SU-DHL-6 (cell line): ENCODE results near the gene ARF6.

ENCODE experiments used
- H2AFZ ChIP-seq: fragments of 200-600 bp; sonication (generic); 2 replicates; pipeline ENCODE4 v1.6.1; 2014; ENCODE audit warnings: low read depth, mild to moderate bottlenecking, moderate library complexity, mixed read lengths, antibody characterized with exemption, low read length; ENCODE audit not compliant: severe bottlenecking
- H3F3A ChIP-seq: fragments of 200-600 bp; shearing (Covaris generic); 2 replicates; pipeline ENCODE4 v1.6.0; 2016; ENCODE audit warnings: antibody characterized with exemption, mild to moderate bottlenecking; ENCODE audit not compliant: insufficient read depth
- H3K27ac ChIP-seq: fragments of 200-600 bp; sonication (generic); 2 replicates; pipeline ENCODE4 v1.5.1; 2016; ENCODE audit warnings: low read depth, mild to moderate bottlenecking, low read length, moderate library complexity, mixed read lengths
- H3K27me3 ChIP-seq: fragments of 200-600 bp; sonication (generic), shearing (Covaris generic); 2 replicates; pipeline ENCODE4 v1.6.0; 2014; ENCODE audit warnings: mild to moderate bottlenecking, low read length
- H3K36me3 ChIP-seq: fragments of 200-600 bp; sonication (generic); 2 replicates; pipeline ENCODE4 v1.6.1; 2014; ENCODE audit warnings: mild to moderate bottlenecking, low read length, mixed read lengths
- H3K4me2 ChIP-seq: fragments of 300-600, 200-600 bp; shearing (Covaris generic), sonication (generic); 2 replicates; pipeline ENCODE4 v1.6.0; 2014; ENCODE audit warnings: low read length, low read depth, mild to moderate bottlenecking; ENCODE audit not compliant: poor library complexity, severe bottlenecking
- H3K4me3 ChIP-seq: fragments of 200-600 bp; sonication (generic); 2 replicates; pipeline ENCODE4 v1.5.1; 2014; ENCODE audit warnings: antibody characterized with exemption, low read length, mild to moderate bottlenecking, mixed read lengths; ENCODE audit not compliant: insufficient read depth, poor library complexity, severe bottlenecking
- H3K79me2 ChIP-seq: fragments of 200-600 bp; sonication (generic); 2 replicates; pipeline ENCODE4 v1.6.1; 2014; ENCODE audit warnings: mild to moderate bottlenecking, low read length, moderate library complexity; ENCODE audit not compliant: insufficient read depth
- H3K9ac ChIP-seq: fragments of 200-600 bp; sonication (generic); 2 replicates; pipeline ENCODE4 v1.7.0; 2014; ENCODE audit warnings: mild to moderate bottlenecking, low read length
- H3K9me2 ChIP-seq: fragments of 200-600 bp; sonication (generic); replicated peaks from 2 replicates; pipeline ENCODE4 v1.6.1; 2014; ENCODE audit warnings: low read length; ENCODE audit not compliant: insufficient read depth
- H3K9me3 ChIP-seq: fragments of 200-600 bp; sonication (generic); 2 replicates; pipeline ENCODE4 v1.6.1; 2014; ENCODE audit warnings: low read length, mixed read lengths; ENCODE audit not compliant: insufficient read depth
- H4K20me1 ChIP-seq: fragments of 200-600 bp; sonication (generic); 2 replicates; pipeline ENCODE4 v1.6.1; 2014; ENCODE audit warnings: low read depth, mild to moderate bottlenecking, antibody characterized with exemption, low read length, moderate library complexity, mixed read lengths
- EZH2phosphoT487 ChIP-seq: fragments of 200-600 bp; sonication (generic), shearing (Covaris generic); conservative IDR thresholded peaks from 2 replicates; pipeline ENCODE4 v1.6.1; 2018; ENCODE audit warnings: mild to moderate bottlenecking, antibody characterized with exemption, low read length, moderate library complexity, mixed read lengths
- TF ChIP-seq, protein P1 (sequence below): fragments of 200-600 bp; sonication (generic); IDR thresholded peaks from one replicate; pipeline ENCODE4 v1.5.1; 2017; ENCODE audit warnings: antibody characterized with exemption, mild to moderate bottlenecking, low read length, moderate library complexity; ENCODE audit not compliant: insufficient read depth, poor library complexity, severe bottlenecking

Gene ARF6

DNA sequence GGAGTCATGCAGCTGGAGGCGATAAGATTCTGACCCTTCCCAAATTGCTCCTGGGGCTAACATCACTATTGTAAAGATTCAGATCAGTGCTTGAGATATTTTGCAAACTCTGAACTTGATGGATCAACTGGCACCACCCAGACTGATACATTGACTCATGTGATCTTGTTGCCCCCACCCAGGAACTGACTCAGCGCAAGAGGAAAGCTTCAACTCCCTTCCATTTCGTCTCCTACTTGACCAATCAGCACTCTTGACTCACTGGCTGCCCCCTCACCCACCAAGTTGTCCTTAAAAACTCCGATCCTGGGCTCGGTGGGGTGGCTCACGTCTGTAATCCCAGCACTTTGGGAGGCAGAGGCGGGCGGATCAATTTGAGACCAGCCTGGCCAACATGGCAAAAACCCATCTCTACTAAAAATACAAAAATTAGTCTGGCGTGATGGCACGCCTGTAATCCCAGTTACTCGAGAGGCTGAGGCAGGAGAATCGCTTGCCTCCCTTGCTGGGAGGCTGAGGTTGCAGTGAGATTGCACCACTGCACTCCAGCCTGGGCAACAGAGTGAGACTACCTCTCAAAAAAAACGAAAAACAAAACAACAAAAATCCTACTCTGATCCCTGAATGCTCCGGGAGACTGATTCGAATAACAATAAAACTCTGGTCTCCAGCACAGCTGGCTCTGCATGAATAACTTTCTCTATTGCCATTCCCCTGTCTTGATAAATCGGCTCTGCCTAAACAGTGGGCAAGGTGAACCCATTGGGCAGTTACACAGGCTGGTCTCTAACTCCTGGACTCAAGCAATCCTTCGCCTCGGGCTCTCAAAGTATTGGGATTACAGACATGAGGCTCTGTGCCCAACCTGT lies 9.8 kb upstream of the ARF6 start:
- no peaks in the 10 kb centered on the region for H3K27me3 ChIP-seq
- no peak overlapping the region for H3K9ac ChIP-seq
- H3F3A ChIP-seq: peaks cover 14% of the 10 kb centered on the region
- H4K20me1 ChIP-seq: no peaks in the 10 kb centered on the region
- H3K4me2 ChIP-seq: no peak overlapping the region
- H3K36me3 ChIP-seq: no peaks in the 10 kb centered on the region
- H3K9me3 ChIP-seq: no peaks in the 10 kb centered on the region
- no peaks in the 10 kb centered on the region for H3K9me2 ChIP-seq
- H3K4me3 ChIP-seq: no peak overlapping the region
- H3K27ac ChIP-seq: no peak overlapping the region
- no peak overlapping the region for H2AFZ ChIP-seq
- H3K79me2 ChIP-seq: no peaks in the 10 kb centered on the region
- TF ChIP-seq, protein P1, sequence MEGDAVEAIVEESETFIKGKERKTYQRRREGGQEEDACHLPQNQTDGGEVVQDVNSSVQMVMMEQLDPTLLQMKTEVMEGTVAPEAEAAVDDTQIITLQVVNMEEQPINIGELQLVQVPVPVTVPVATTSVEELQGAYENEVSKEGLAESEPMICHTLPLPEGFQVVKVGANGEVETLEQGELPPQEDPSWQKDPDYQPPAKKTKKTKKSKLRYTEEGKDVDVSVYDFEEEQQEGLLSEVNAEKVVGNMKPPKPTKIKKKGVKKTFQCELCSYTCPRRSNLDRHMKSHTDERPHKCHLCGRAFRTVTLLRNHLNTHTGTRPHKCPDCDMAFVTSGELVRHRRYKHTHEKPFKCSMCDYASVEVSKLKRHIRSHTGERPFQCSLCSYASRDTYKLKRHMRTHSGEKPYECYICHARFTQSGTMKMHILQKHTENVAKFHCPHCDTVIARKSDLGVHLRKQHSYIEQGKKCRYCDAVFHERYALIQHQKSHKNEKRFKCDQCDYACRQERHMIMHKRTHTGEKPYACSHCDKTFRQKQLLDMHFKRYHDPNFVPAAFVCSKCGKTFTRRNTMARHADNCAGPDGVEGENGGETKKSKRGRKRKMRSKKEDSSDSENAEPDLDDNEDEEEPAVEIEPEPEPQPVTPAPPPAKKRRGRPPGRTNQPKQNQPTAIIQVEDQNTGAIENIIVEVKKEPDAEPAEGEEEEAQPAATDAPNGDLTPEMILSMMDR: no peak
- TF ChIP-seq EZH2phosphoT487: no peak

DNA sequence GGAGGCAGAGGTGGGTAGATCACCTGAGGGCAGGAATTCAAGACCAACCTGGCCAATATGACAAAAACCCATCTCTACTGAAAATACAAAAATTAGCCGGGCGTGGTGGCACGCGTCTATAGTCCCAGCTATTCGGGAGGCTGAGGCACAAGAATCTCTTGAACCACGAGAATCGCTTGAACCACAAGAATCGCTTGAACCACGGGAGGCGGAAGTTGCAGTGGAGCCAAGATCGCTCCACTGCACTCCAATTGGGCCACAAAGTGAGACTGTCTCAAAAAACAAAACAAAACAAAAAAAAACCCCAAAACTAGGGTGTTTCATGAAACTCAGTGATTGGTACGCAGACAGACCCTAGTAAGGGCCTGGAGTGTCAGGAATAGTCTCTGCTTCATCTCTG lies 6.4 kb upstream of the ARF6 start:
- Histone ChIP-seq H3K4me3 (no peak overlapping the region), H3K36me3 (no peaks in the 10 kb centered on the region), H3K9ac (no peak overlapping the region), H3K9me2 (no peaks in the 10 kb centered on the region), H3K79me2 (no peaks in the 10 kb centered on the region), H2AFZ (peak overlapping the region; percentile 61), H3K27ac (no peak overlapping the region), H4K20me1 (no peaks in the 10 kb centered on the region), H3K9me3 (no peaks in the 10 kb centered on the region), H3F3A (peaks cover 27% of the 10 kb centered on the region), H3K4me2 (peak overlapping the region; percentile 27), H3K27me3 (no peaks in the 10 kb centered on the region)
- TF ChIP-seq, protein P1: no peak
- no peak for TF ChIP-seq EZH2phosphoT487

DNA sequence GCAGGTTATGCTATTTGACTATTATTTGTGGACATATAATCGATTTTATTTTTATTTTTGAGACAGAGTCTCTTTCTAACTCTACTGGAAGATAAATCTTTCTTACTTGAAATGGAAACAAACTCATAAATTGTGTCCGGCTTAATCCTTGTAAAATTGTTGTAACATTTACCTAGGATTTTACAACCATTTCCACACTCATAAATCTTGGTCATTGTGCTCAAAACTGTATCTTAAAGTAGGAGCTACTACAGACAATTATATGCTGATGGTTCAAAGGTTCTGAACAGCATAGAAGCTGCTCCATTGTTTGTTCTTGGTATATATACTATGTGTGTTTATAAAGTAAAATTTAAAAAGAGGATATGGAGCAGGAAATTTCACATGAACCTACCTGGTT lies 4.6 kb upstream of the ARF6 start:
- H4K20me1 ChIP-seq: no peaks in the 10 kb centered on the region
- no peak overlapping the region for H2AFZ ChIP-seq
- TF ChIP-seq, protein P1: no peak
- TF ChIP-seq EZH2phosphoT487: no peak
- H3K4me3 ChIP-seq: no peak overlapping the region
- no peak overlapping the region for H3K4me2 ChIP-seq
- H3K9ac ChIP-seq: no peak overlapping the region
- H3K79me2 ChIP-seq: peaks cover 4% of the 10 kb centered on the region
- H3K9me3 ChIP-seq: no peaks in the 10 kb centered on the region
- H3F3A ChIP-seq: peaks cover 35% of the 10 kb centered on the region
- H3K27me3 ChIP-seq: no peaks in the 10 kb centered on the region
- no peak overlapping the region for H3K27ac ChIP-seq
- H3K36me3 ChIP-seq: no peaks in the 10 kb centered on the region
- no peaks in the 10 kb centered on the region for H3K9me2 ChIP-seq
